A673 (cell line): Measurements from ENCODE around the gene HDGFL2. TPM values are rescaled to one million over a fixed set of nuclear protein-coding genes. Genes with fewer than 3 reads are reported as not detected.

Experiments
- BruUV-seq: library from RNA; stranded (reverse); fragments of 400-500 nt; replicated peaks from 2 replicates; lab custom pipeline; 2021; lab: Mats Ljungman, UMichigan
- CTCF ChIA-PET: fragments of 300-600 bp; sonication (Branson Sonifier 250); formaldehyde crosslinking; loops from one replicate; lab custom pipeline; 2022; ENCODE audit warnings: antibody characterized with exemption; lab: Charles Lee
- POLR2A ChIA-PET: fragments of 300-600 bp; sonication (Branson Sonifier 250); formaldehyde crosslinking; loops from one replicate; lab custom pipeline; 2022; ENCODE audit warnings: antibody characterized with exemption; ENCODE audit not compliant: low non-redundant PET; lab: Charles Lee
- DNase-seq: peaks from one replicate; pipeline ENCODE4 v3.0.0-alpha.2; 2015; ENCODE audit warnings: low spot score
- H3K27ac ChIP-seq: fragments of 200-600 bp; sonication (generic); 2 replicates; pipeline ENCODE4 v1.5.1; 2016; ENCODE audit warnings: mixed run types, low read depth, mild to moderate bottlenecking, mixed read lengths, antibody characterized with exemption, low read length; ENCODE audit not compliant: poor library complexity, severe bottlenecking
- H3K27me3 ChIP-seq: fragments of 200-600 bp; sonication (generic); replicated peaks from 2 replicates; pipeline ENCODE4 v1.6.1; 2017; ENCODE audit warnings: mixed run types, low read depth, mild to moderate bottlenecking, mixed read lengths, antibody characterized with exemption, low read length; ENCODE audit not compliant: insufficient read depth, poor library complexity
- H3K36me3 ChIP-seq: fragments of 200-600 bp; sonication (generic); 2 replicates; pipeline ENCODE4 v1.6.1; 2016; ENCODE audit warnings: mixed run types, mild to moderate bottlenecking, mixed read lengths, antibody characterized with exemption, low read length; ENCODE audit not compliant: insufficient read depth, poor library complexity, severe bottlenecking
- H3K4me1 ChIP-seq: fragments of 200-600 bp; sonication (generic); 2 replicates; pipeline ENCODE4 v1.6.1; 2017; ENCODE audit warnings: mixed run types, mild to moderate bottlenecking, mixed read lengths, antibody characterized with exemption, low read length; ENCODE audit not compliant: insufficient read depth, poor library complexity, severe bottlenecking
- H3K4me3 ChIP-seq: fragments of 200-600 bp; sonication (generic); 2 replicates; pipeline ENCODE4 v1.5.1; 2016; ENCODE audit warnings: low read depth, mixed run types, mild to moderate bottlenecking, mixed read lengths, low read length; ENCODE audit not compliant: poor library complexity, severe bottlenecking
- H3K9me3 ChIP-seq: fragments of 200-600 bp; sonication (generic); 2 replicates; pipeline ENCODE4 v1.6.1; 2016; ENCODE audit warnings: mixed run types, low read depth, mild to moderate bottlenecking, mixed read lengths, antibody characterized with exemption, low read length; ENCODE audit not compliant: poor library complexity, severe bottlenecking
- EZH2 ChIP-seq: fragments of 200-600 bp; sonication (generic); IDR thresholded peaks from 2 replicates; pipeline ENCODE4 v1.6.1; 2017; ENCODE audit warnings: borderline replicate concordance, low read depth, mild to moderate bottlenecking, mixed read lengths, antibody characterized with exemption, low read length; ENCODE audit not compliant: poor library complexity, severe bottlenecking
- intact Hi-C: fragments of 100-400 bp; cut with micrococcal nuclease; formaldehyde crosslinking; loops from one replicate; pipeline ENCODE4 v1.10.0; 2022; ENCODE audit not compliant: unreplicated experiment
- total RNA-seq: library from RNA; stranded (reverse); gene quantifications from 2 replicates; pipeline ENCODE4 v1.2.3, GENCODE V29; 2021
- TF ChIP-seq, protein P1 (sequence below): fragments of 300-800, 200-600 bp; sonication (generic); conservative IDR thresholded peaks from 2 replicates; pipeline ENCODE4 v1.5.1; 2017; ENCODE audit warnings: low read depth, mild to moderate bottlenecking, antibody characterized with exemption, low read length, moderate library complexity, mixed read lengths

Gene HDGFL2
- total RNA-seq, 1 experiment from 2014 or later: 89.6 TPM

DNA sequence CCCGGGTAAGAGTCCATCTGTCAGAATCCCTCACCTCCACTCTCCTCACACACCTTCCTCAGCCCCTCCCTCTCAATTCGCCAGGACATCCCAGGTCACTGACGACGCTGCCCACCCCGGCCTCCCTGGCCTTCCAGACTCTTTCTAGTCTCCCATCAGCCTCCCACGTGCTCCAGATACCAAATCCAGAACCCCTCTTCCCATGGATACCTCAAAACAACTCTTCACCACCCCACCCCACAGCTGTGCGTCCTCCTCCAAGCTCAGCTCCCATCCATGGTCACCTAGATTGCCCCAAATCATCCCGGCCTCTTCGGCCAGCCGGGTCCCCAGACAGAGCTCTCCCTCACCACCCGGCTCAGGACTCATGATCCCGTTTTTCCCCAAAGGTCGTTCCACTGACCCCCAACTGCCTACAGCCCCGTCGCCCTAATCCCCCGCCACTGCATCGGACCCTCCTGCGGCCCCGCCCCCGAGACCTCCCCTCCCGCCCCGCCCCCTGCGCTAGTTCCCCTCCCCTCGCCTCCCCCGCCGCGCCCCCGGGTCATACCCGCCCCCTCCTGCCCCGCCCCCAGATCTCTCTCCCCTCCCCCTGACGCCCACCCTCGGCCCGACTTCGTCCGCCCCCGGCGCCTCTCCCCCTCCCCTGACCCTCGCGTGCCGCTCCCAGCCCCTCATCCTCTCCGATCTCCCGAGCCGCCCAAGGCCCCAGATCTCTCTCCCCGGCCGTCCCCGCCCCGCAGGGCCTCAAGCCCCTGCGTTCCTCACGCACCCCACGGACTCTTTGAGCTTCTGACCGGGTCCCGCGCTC lies 15.0 kb upstream of the HDGFL2 start:
- intact Hi-C loops: no loop called here
- POLR2A ChIA-PET: no interaction called here
- peak overlapping the region; percentile 89 for H3K27ac ChIP-seq

DNA sequence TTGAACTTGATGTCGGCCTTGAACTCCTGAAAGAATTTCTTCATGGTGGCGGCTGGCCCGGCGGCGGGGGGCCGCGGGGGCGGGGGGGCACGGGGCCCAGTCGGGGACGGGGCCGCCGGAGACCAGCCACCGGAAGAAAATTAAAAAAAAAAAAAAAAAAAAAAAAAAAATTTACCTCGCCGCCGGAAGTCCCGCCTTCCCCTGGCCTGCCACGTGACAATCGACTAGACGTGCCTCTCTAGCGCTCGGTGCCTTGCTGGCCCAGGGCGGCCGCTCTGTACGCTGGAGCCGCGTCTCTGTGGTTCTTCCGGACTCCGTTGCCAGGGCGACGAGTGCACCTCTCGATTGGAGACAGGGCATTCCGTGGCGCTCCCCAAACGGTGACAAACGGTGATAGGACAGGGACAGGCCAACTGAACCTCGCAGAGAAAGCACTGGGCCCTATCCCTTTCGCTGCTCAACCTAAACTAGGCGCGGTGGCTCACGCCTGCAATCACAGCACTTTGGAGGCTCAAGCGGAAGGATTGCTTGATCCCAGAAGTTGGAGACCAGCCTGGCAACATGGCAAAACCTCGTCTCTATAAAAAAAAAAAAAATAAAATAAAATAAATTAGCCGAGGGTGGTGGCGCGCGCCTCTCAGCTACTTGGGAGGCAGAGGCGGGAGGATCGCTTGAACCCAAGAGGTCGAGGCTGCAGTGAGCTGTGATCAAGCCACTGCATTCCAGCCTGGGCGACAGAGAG lies 14.3 kb upstream of the HDGFL2 start, which contains the start of gene UBXN6:
UBXN6 (minus strand) TSS at position 141 of the 742 bp plus-strand sequence; CDS start at position 44, 97 bp downstream.
- Histone ChIP-seq H3K27me3 (no peaks in the 10 kb centered on the region), H3K4me1 (peaks cover 13% of the 10 kb centered on the region), H3K27ac (peak within 1 kb of the TSS; percentile 89), H3K4me3 (peak within 1 kb of the TSS; percentile 77), H3K36me3 (peaks cover 6% of the 10 kb centered on the region), H3K9me3 (no peaks in the 10 kb centered on the region)
- no TSS peak for BruUV-seq
- intact Hi-C loops: no loop called here
- TF ChIP-seq, protein P1, sequence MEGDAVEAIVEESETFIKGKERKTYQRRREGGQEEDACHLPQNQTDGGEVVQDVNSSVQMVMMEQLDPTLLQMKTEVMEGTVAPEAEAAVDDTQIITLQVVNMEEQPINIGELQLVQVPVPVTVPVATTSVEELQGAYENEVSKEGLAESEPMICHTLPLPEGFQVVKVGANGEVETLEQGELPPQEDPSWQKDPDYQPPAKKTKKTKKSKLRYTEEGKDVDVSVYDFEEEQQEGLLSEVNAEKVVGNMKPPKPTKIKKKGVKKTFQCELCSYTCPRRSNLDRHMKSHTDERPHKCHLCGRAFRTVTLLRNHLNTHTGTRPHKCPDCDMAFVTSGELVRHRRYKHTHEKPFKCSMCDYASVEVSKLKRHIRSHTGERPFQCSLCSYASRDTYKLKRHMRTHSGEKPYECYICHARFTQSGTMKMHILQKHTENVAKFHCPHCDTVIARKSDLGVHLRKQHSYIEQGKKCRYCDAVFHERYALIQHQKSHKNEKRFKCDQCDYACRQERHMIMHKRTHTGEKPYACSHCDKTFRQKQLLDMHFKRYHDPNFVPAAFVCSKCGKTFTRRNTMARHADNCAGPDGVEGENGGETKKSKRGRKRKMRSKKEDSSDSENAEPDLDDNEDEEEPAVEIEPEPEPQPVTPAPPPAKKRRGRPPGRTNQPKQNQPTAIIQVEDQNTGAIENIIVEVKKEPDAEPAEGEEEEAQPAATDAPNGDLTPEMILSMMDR: no peak
- no peak for TF ChIP-seq EZH2
- peak; percentile 99 for DNase-seq
- ChIA-PET CTCF (no interaction called here), POLR2A (no interaction called here)

More for the DNA sequence above, 15.0 kb upstream of the HDGFL2 start:
- Histone ChIP-seq H3K4me3 (peak overlapping the region; percentile 77), H3K27me3 (no peaks in the 10 kb centered on the region), H3K9me3 (no peaks in the 10 kb centered on the region), H3K36me3 (peaks cover 6% of the 10 kb centered on the region), H3K4me1 (peaks cover 13% of the 10 kb centered on the region)
- BruUV-seq: no TSS peak
- CTCF ChIA-PET: interaction anchor here (0.6 to 0.7 kb wide), 3 partner anchors 40 to 167 kb away, joined by 3 to 7 read pairs (median 3); no protein-coding TSS in a partner anchor
- DNase-seq: peak; percentile 77
- TF ChIP-seq EZH2: no peak
- TF ChIP-seq, protein P1: no peak

- intact Hi-C loops: no loop called here
- CTCF ChIA-PET: no interaction called here
- POLR2A ChIA-PET: no interaction called here
- Histone ChIP-seq H3K9me3 (no peaks in the 10 kb centered on the region), H3K4me3 (no peak overlapping the region), H3K4me1 (no peaks in the 10 kb centered on the region), H3K27me3 (no peaks in the 10 kb centered on the region), H3K36me3 (no peaks in the 10 kb centered on the region), H3K27ac (no peak overlapping the region)
- no TSS peak for BruUV-seq
- DNase-seq: no peak
- TF ChIP-seq, protein P1: no peak
- no peak for TF ChIP-seq EZH2
These were observed 7.1 kb upstream of the HDGFL2 start for GRCh38 chr19:4464815-4465581.
